Colonic mucosa (tissue), 4 donors: ENCODE data around the gene PPP2R5D. TPM values are rescaled to one million over a fixed set of nuclear protein-coding genes. Genes with fewer than 3 reads are reported as not detected.
"Not testable (repeated sequence)": the region's sequence is repeated elsewhere in the genome, so short reads cannot be mapped to it uniquely, and the experiment has no call there.

Source experiments
- DNase-seq: peaks from one replicate; pipeline ENCODE4 v3.0.0-alpha.2; 2020
- H3K27ac ChIP-seq: fragments of 200-600 bp; one replicate; pipeline ENCODE4 v1.8.0; 2021
- H3K27me3 ChIP-seq: fragments of 200-600 bp; one replicate; pipeline ENCODE4 v1.8.0; 2021
- H3K36me3 ChIP-seq: fragments of 200-600 bp; one replicate; pipeline ENCODE4 v1.8.0; 2021
- H3K4me1 ChIP-seq: fragments of 200-600 bp; one replicate; pipeline ENCODE4 v1.8.0; 2021; ENCODE audit warnings: mild to moderate bottlenecking
- H3K4me3 ChIP-seq: fragments of 200-600 bp; one replicate; pipeline ENCODE4 v1.8.0; 2021
- H3K9ac ChIP-seq, 2 donors: one replicate each; pipeline ENCODE4 v1.7.0; 2013; ENCODE audit warnings: control low read depth in 2 of 2, low read depth in 2 of 2, low read length in 2 of 2
- H3K9me3 ChIP-seq: fragments of 200-600 bp; one replicate; pipeline ENCODE4 v1.8.0; 2021
- CTCF ChIP-seq: fragments of 200-600 bp; IDR thresholded peaks from one replicate; pipeline ENCODE4 v1.8.0; 2022; ENCODE audit warnings: antibody characterized with exemption, mild to moderate bottlenecking
- intact Hi-C: fragments of 100-400 bp; cut with DNase I; formaldehyde crosslinking; loops from one replicate; pipeline ENCODE4 v1.14.1; 2022
- total RNA-seq, 2 donors: library from RNA; stranded (reverse); fragmentation: NEBNext Ultra II Directional in 1 of 2; extraction: Animal tissue kit (Norgen Biotek cat#: 25700) in 1 of 2; gene quantifications; one replicate each; pipeline ENCODE4 v1.2.1, GENCODE V29; 2021
- donor health status: healthy.
- donor health status: DM: no; HTN: no; CAD: no.
- donor health status: DM: no; HTN: no; CAD: no.

The PPP2R5D gene
- total RNA-seq, 2 donors from 2014 or later, result 38.5 to 49.7 TPM

- no peak for TF ChIP-seq CTCF
- H3K27me3 ChIP-seq, result no peaks in the 10 kb centered on the region
- no peaks in the 10 kb centered on the region for H3K4me1 ChIP-seq
- no peak for DNase-seq
- peaks cover 11% of the 10 kb centered on the region for H3K36me3 ChIP-seq
- H3K9me3 ChIP-seq, result no peaks in the 10 kb centered on the region
- no peak overlapping the region for H3K27ac ChIP-seq
- H3K9ac ChIP-seq, result no peak overlapping the region
- H3K4me3 ChIP-seq, result no peak overlapping the region
- intact Hi-C loops, result no loop called here
Observed at GRCh38 chr6:42938987-42939809, 45.2 kb upstream of the PPP2R5D start.

- DNase-seq, result no peak
- Histone ChIP-seq H3K27ac (no peak overlapping the region), H3K4me3 (no peak overlapping the region), H3K27me3 (no peaks in the 10 kb centered on the region), H3K4me1 (no peaks in the 10 kb centered on the region), H3K9ac (no peak overlapping the region), H3K36me3 (peaks cover 8% of the 10 kb centered on the region), H3K9me3 (no peaks in the 10 kb centered on the region)
- no peak for TF ChIP-seq CTCF
- intact Hi-C loops, result no loop called here
Observed at GRCh38 chr6:42939810-42940167, 44.6 kb upstream of the PPP2R5D start.

- Histone ChIP-seq H3K4me3 (no peak overlapping the region), H3K27me3 (no peaks in the 10 kb centered on the region), H3K27ac (no peak overlapping the region), H3K9ac (no peak overlapping the region), H3K4me1 (no peaks in the 10 kb centered on the region), H3K36me3 (peaks cover 2% of the 10 kb centered on the region), H3K9me3 (no peaks in the 10 kb centered on the region)
- intact Hi-C loops, result no loop called here
- TF ChIP-seq CTCF, result no peak
- no peak for DNase-seq
Observed at GRCh38 chr6:42940493-42941045, 43.8 kb upstream of the PPP2R5D start.

- H3K4me3 ChIP-seq, H3K4me1 ChIP-seq, DNase-seq, H3K36me3 ChIP-seq, intact Hi-C loops, H3K27ac ChIP-seq, H3K9me3 ChIP-seq, H3K9ac ChIP-seq, H3K27me3 ChIP-seq: not testable (repeated sequence)
Observed at GRCh38 chr6:42941356-42941755, 43.0 kb upstream of the PPP2R5D start.

GRCh38 chr6:42942444-42942843 lies 41.9 kb upstream of the PPP2R5D start:
- DNase-seq, result no peak
- H3K9me3 ChIP-seq, result no peaks in the 10 kb centered on the region
- no peak overlapping the region for H3K4me3 ChIP-seq
- intact Hi-C loops, result no loop called here
- no peaks in the 10 kb centered on the region for H3K27me3 ChIP-seq
- H3K36me3 ChIP-seq, result no peaks in the 10 kb centered on the region
- H3K9ac ChIP-seq, result no peak overlapping the region
- no peaks in the 10 kb centered on the region for H3K4me1 ChIP-seq
- TF ChIP-seq CTCF, result no peak
- H3K27ac ChIP-seq, result no peak overlapping the region

GRCh38 chr6:42947950-42948349 lies 36.4 kb upstream of the PPP2R5D start:
- H3K9me3 ChIP-seq, result no peaks in the 10 kb centered on the region
- H3K4me1 ChIP-seq, result no peaks in the 10 kb centered on the region
- H3K9ac ChIP-seq, result no peak overlapping the region
- H3K27ac ChIP-seq, result no peak overlapping the region
- no peak for DNase-seq
- intact Hi-C loops, result no loop called here
- H3K27me3 ChIP-seq, result no peaks in the 10 kb centered on the region
- no peak overlapping the region for H3K4me3 ChIP-seq
- H3K36me3 ChIP-seq, result no peaks in the 10 kb centered on the region
- no peak for TF ChIP-seq CTCF
